IPS-18a (cell line): ENCODE results near the gene TTC8.

Source experiments
- H3K27ac ChIP-seq: one replicate; pipeline ENCODE4 v1.5.1; 2013; ENCODE audit warnings: low read length
- H3K27me3 ChIP-seq: one replicate; pipeline ENCODE4 v1.6.1; 2013; ENCODE audit warnings: mild to moderate bottlenecking, low read length; ENCODE audit not compliant: control insufficient read depth, insufficient read depth
- H3K36me3 ChIP-seq: one replicate; pipeline ENCODE4 v1.6.1; 2013; ENCODE audit warnings: low read depth, low read length; ENCODE audit not compliant: control insufficient read depth
- H3K4me1 ChIP-seq: one replicate; pipeline ENCODE4 v1.6.1; 2013; ENCODE audit warnings: low read depth, low read length; ENCODE audit not compliant: control insufficient read depth
- H3K4me3 ChIP-seq: one replicate; pipeline ENCODE4 v1.5.1; 2013; ENCODE audit warnings: low read length
- H3K9ac ChIP-seq: one replicate; pipeline ENCODE4 v1.6.1; 2013; ENCODE audit warnings: mild to moderate bottlenecking, low read length, moderate library complexity
- H3K9me3 ChIP-seq: one replicate; pipeline ENCODE4 v1.6.1; 2013; ENCODE audit warnings: low read depth, low read length; ENCODE audit not compliant: control insufficient read depth

TTC8 gene

GRCh38 chr14:88825503-88825902, 1.1 kb downstream of the TTC8 start:
- no peaks in the 10 kb centered on the region for H3K36me3 ChIP-seq
- no peaks in the 10 kb centered on the region for H3K9me3 ChIP-seq
- H3K27me3 ChIP-seq, result no peaks in the 10 kb centered on the region
- H3K4me1 ChIP-seq, result peaks cover 17% of the 10 kb centered on the region
- H3K9ac ChIP-seq, result peak overlapping the region; percentile 84
- peak overlapping the region; percentile 83 for H3K4me3 ChIP-seq
- H3K27ac ChIP-seq, result no peak overlapping the region

- H3K9ac ChIP-seq, result no peak overlapping the region
These were observed 4.7 kb downstream of the TTC8 start for GRCh38 chr14:88829188-88829587.

GRCh38 chr14:88829685-88830302, 5.3 kb downstream of the TTC8 start:
- H3K27ac ChIP-seq, result no peak overlapping the region
- no peaks in the 10 kb centered on the region for H3K27me3 ChIP-seq
- no peaks in the 10 kb centered on the region for H3K9me3 ChIP-seq
- H3K36me3 ChIP-seq, result no peaks in the 10 kb centered on the region
- no peak overlapping the region for H3K9ac ChIP-seq
- peaks cover 17% of the 10 kb centered on the region for H3K4me1 ChIP-seq
- H3K4me3 ChIP-seq, result no peak overlapping the region

More at GRCh38 chr14:88829188-88829587, 4.7 kb downstream of the TTC8 start:
- Histone ChIP-seq H3K9me3 (no peaks in the 10 kb centered on the region), H3K4me3 (no peak overlapping the region), H3K36me3 (no peaks in the 10 kb centered on the region), H3K27me3 (no peaks in the 10 kb centered on the region), H3K4me1 (peaks cover 17% of the 10 kb centered on the region), H3K27ac (no peak overlapping the region)

DNA sequence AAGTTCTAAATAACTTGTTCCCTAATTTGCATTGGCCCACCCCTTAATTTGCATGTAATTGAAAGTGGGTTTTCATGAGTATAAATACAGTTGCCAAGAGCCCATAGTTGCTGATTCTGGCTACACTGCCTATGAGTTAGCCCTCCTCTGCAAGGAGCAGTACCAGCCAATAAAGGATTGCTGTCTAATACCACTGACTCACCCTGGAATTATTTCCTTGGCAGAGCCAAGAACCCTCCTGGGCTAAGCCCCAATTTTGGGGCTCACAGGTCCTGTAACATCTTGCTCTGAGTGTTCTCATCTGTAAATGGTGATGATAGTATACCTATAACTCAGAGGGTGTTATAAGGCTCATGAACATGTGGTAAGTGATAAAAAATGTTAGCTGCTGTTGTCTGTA, 6.8 kb downstream of the TTC8 start:
- Histone ChIP-seq H3K36me3 (no peaks in the 10 kb centered on the region), H3K27me3 (no peaks in the 10 kb centered on the region), H3K4me3 (no peak overlapping the region), H3K9me3 (no peaks in the 10 kb centered on the region), H3K27ac (no peak overlapping the region), H3K4me1 (peaks cover 11% of the 10 kb centered on the region), H3K9ac (no peak overlapping the region)

- H3K36me3 ChIP-seq, result no peaks in the 10 kb centered on the region
- no peak overlapping the region for H3K27ac ChIP-seq
- no peak overlapping the region for H3K4me3 ChIP-seq
- H3K4me1 ChIP-seq, result peaks cover 3% of the 10 kb centered on the region
- no peaks in the 10 kb centered on the region for H3K9me3 ChIP-seq
- no peaks in the 10 kb centered on the region for H3K27me3 ChIP-seq
- no peak overlapping the region for H3K9ac ChIP-seq
These were observed 10.5 kb downstream of the TTC8 start for GRCh38 chr14:88834883-88835431.

- Histone ChIP-seq H3K9ac (no peak overlapping the region), H3K36me3 (no peaks in the 10 kb centered on the region), H3K9me3 (no peaks in the 10 kb centered on the region), H3K4me1 (no peaks in the 10 kb centered on the region), H3K4me3 (no peak overlapping the region), H3K27me3 (no peaks in the 10 kb centered on the region), H3K27ac (no peak overlapping the region)
These were observed 11.2 kb downstream of the TTC8 start for GRCh38 chr14:88835661-88836060.

- no peak overlapping the region for H3K27ac ChIP-seq
These were observed 13.0 kb downstream of the TTC8 start for GRCh38 chr14:88837495-88837894.

GRCh38 chr14:88838015-88838414, 13.6 kb downstream of the TTC8 start:
- H3K9ac ChIP-seq, result no peak overlapping the region
- no peaks in the 10 kb centered on the region for H3K9me3 ChIP-seq
- H3K27ac ChIP-seq, result no peak overlapping the region
- H3K4me3 ChIP-seq, result no peak overlapping the region
- no peaks in the 10 kb centered on the region for H3K27me3 ChIP-seq
- no peaks in the 10 kb centered on the region for H3K4me1 ChIP-seq
- H3K36me3 ChIP-seq, result no peaks in the 10 kb centered on the region

More at GRCh38 chr14:88837495-88837894, 13.0 kb downstream of the TTC8 start:
- H3K4me3 ChIP-seq, result no peak overlapping the region
- H3K27me3 ChIP-seq, result no peaks in the 10 kb centered on the region
- H3K36me3 ChIP-seq, result no peaks in the 10 kb centered on the region
- no peaks in the 10 kb centered on the region for H3K9me3 ChIP-seq
- H3K4me1 ChIP-seq, result no peaks in the 10 kb centered on the region
- no peak overlapping the region for H3K9ac ChIP-seq

GRCh38 chr14:88840926-88841325, 16.5 kb downstream of the TTC8 start:
- Histone ChIP-seq H3K9ac (no peak overlapping the region), H3K4me1 (no peaks in the 10 kb centered on the region), H3K36me3 (peaks cover 5% of the 10 kb centered on the region), H3K4me3 (no peak overlapping the region), H3K9me3 (no peaks in the 10 kb centered on the region), H3K27ac (no peak overlapping the region), H3K27me3 (no peaks in the 10 kb centered on the region)

DNA sequence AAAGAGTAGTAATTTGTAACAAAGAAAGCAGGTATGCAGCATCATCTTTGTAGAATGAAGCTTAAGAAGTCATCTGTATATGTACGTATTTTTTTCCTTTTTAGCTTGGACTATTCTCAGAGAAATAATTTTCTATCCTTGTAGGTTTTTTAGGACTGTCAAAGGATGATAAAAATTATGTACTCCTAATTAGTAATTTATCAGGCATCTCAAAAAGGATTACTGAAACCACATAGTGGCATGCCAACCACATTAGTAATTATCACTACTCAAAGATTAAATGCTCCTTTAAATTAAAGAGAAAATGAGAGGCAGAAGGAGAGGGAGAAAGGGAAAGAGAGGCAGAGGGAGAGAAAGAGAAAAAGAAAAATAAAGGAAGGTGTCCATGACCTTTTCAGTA, 17.3 kb downstream of the TTC8 start:
- peaks cover 5% of the 10 kb centered on the region for H3K36me3 ChIP-seq
- no peaks in the 10 kb centered on the region for H3K9me3 ChIP-seq
- no peak overlapping the region for H3K4me3 ChIP-seq
- H3K4me1 ChIP-seq, result no peaks in the 10 kb centered on the region
- H3K27ac ChIP-seq, result no peak overlapping the region
- H3K9ac ChIP-seq, result no peak overlapping the region
- no peaks in the 10 kb centered on the region for H3K27me3 ChIP-seq

DNA sequence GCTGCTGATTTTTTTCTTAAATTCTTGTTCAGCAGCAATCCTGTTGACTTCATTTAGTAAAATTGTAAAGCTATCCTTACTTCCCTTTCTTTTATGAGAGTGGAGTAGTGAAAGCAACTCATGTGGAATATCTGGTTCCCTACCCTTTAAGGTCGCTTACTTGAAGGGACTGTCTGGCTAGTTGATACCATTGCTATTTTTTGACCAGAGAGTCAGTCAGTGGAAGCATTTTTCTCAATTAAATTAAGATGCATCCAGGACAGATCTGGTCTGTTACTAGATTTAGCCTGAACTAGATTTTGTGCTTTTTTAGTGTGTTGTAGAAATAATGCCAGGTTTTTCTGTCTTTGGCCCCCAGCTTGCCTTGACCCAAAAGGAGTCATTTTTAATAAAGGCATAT, 18.0 kb downstream of the TTC8 start:
- Histone ChIP-seq H3K9ac (no peak overlapping the region), H3K9me3 (no peaks in the 10 kb centered on the region), H3K4me1 (no peaks in the 10 kb centered on the region), H3K4me3 (no peak overlapping the region), H3K36me3 (peaks cover 5% of the 10 kb centered on the region), H3K27ac (no peak overlapping the region), H3K27me3 (no peaks in the 10 kb centered on the region)

GRCh38 chr14:88844980-88845491, 20.6 kb downstream of the TTC8 start:
- Histone ChIP-seq H3K36me3 (peaks cover 5% of the 10 kb centered on the region), H3K4me1 (no peaks in the 10 kb centered on the region), H3K27me3 (no peaks in the 10 kb centered on the region), H3K9me3 (no peaks in the 10 kb centered on the region), H3K4me3 (no peak overlapping the region), H3K27ac (no peak overlapping the region), H3K9ac (no peak overlapping the region)
